ENCODE results near the gene ZG16B.

ZG16B gene

DNA sequence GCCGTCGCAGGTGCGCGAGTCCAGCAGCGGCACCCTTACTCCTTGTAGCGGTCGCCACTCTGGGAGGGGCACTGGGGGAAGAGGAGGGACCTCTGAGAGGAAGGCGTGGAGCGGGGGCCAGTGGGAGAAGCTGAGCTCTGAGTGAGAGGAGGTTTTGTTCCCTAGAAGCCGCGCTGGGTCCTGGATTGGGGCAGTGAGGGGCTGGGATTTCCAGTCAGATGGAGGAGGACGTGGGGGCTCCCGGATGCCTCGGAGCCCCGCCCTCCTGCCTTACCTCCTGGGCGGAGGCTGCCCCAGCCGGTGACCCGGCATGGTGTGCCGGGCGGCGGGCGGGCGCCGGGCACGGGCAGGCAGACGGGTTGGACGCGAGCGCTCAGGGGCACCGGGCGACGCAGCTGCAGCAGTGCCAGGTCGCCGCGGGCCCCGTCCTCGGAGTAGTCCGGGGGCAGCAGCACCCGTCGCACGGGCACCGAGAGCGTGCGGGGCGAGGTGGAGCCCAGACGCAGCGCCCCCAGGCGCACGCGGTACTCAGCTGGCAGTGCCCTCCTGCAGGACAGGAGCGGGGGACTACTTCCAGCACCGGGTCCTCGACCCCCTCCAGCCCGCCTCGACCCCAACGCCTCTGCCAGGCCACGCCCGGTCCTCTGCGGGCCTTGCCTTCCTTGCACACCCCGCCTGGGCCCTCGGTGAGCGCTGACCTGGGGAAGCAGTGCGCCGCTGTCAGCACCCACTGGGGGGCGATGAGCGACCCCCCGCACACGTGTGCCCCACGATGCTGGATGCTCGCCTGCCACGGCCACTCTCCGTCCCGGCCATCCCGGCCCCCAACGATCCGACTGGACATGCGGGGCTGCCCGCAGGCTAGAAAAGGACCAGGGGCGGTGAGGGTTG, 44.8 kb upstream of the ZG16B start:
- Histone ChIP-seq H3K36me3 (ENCODE audit: control insufficient read depth in 2 of 2, insufficient read depth in 1 of 2, low read length in 2 of 2) (no peaks in the 10 kb centered on the region), H3K4me3 (ENCODE audit: low read depth, low read length) (no peak overlapping the region), H3K27ac (ENCODE audit: extremely low read depth, low read depth, low read length) (no peak overlapping the region), H3K4me1 (ENCODE audit: control insufficient read depth, insufficient read depth, low read length) (no peaks in the 10 kb centered on the region), H3K9me3 (ENCODE audit: control insufficient read depth, insufficient read depth, low read depth, low read length) (no peaks in the 10 kb centered on the region)
- TF ChIP-seq, protein P1, sequence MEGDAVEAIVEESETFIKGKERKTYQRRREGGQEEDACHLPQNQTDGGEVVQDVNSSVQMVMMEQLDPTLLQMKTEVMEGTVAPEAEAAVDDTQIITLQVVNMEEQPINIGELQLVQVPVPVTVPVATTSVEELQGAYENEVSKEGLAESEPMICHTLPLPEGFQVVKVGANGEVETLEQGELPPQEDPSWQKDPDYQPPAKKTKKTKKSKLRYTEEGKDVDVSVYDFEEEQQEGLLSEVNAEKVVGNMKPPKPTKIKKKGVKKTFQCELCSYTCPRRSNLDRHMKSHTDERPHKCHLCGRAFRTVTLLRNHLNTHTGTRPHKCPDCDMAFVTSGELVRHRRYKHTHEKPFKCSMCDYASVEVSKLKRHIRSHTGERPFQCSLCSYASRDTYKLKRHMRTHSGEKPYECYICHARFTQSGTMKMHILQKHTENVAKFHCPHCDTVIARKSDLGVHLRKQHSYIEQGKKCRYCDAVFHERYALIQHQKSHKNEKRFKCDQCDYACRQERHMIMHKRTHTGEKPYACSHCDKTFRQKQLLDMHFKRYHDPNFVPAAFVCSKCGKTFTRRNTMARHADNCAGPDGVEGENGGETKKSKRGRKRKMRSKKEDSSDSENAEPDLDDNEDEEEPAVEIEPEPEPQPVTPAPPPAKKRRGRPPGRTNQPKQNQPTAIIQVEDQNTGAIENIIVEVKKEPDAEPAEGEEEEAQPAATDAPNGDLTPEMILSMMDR (tag by site-specific recombination; IDR thresholded peaks at IDR 0.05) = peak; percentile 38
- TF ChIP-seq ZNF837 (tag by site-specific recombination; IDR thresholded peaks at IDR 0.05) = no peak
- TF ChIP-seq, protein P2, sequence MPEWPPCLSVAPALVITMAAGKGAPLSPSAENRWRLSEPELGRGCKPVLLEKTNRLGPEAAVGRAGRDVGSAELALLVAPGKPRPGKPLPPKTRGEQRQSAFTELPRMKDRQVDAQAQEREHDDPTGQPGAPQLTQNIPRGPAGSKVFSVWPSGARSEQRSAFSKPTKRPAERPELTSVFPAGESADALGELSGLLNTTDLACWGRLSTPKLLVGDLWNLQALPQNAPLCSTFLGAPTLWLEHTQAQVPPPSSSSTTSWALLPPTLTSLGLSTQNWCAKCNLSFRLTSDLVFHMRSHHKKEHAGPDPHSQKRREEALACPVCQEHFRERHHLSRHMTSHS (tag by site-specific recombination; IDR thresholded peaks at IDR 0.05) = no peak
- ChIA-PET CTCF (interaction anchor here (0.7 to 1.1 kb wide), 2 partner anchors 87 to 274 kb away, joined by 3 to 4 read pairs; no protein-coding TSS in a partner anchor), POLR2A (interaction anchor here (0.6 kb wide), 1 partner anchor 975 kb away, joined by 4 read pairs; no protein-coding TSS in a partner anchor)

DNA sequence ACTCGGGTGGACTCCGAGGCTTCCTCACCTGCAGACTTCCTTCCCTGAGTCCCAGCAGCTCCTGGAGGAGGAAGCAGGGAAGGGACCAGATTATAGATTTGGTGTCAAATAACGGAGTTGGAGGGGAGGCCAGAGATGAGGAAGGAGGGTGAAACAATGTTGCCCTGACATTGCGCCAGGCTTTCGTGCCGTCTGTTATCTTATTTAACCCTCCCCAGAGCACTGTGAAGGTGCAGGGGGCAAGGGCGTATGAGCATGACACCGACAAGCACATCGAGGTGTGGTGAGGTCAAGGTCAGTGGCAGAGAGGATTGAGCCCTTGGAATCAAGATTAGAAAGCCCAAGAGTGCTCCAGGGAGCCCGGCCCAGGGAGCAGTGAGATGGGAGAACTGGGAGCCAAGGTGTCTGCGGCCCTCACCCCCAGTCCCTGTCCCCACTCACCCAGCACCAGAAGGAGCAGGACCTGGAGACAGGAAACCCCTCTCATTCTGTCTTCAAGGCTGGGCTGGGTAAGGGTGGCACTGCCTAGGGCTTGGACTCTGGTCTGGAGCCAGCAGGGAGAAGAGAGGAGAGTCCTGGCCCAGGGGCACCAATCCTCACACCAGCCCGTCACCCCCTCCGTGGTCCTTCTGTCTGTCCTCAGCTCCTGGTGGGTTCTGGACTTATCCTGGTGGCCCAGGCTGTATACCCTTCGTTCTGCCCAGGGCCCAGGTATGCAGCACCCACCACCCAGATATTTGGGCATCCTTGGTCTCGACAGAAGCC, 43.9 kb upstream of the ZG16B start:
- ChIA-PET CTCF (no interaction called here), POLR2A (no interaction called here)
- Histone ChIP-seq H3K4me3 (ENCODE audit: low read depth, low read length) (no peak overlapping the region), H3K4me1 (ENCODE audit: control insufficient read depth, insufficient read depth, low read length) (no peaks in the 10 kb centered on the region), H3K9me3 (ENCODE audit: control insufficient read depth, insufficient read depth, low read depth, low read length) (no peaks in the 10 kb centered on the region), H3K27ac (ENCODE audit: extremely low read depth, low read depth, low read length) (no peak overlapping the region), H3K36me3 (ENCODE audit: control insufficient read depth in 2 of 2, insufficient read depth in 1 of 2, low read length in 2 of 2) (no peaks in the 10 kb centered on the region)
- TF ChIP-seq ZNF239 (tag by site-specific recombination; IDR thresholded peaks at IDR 0.05) (no peak), ZNF274 (IDR thresholded peaks at IDR 0.05; ENCODE audit: low read length) (no peak), ZNF274 (tag by site-specific recombination; IDR thresholded peaks at IDR 0.05; ENCODE audit: borderline replicate concordance) (no peak), ZNF112 (tag by site-specific recombination; IDR thresholded peaks at IDR 0.05) (no peak), ZNF10 (tag by site-specific recombination; IDR thresholded peaks at IDR 0.05) (no peak), PRDM1 (tag by site-specific recombination; IDR thresholded peaks at IDR 0.05) (no peak), TSHZ1 (tag by site-specific recombination; IDR thresholded peaks at IDR 0.05; ENCODE audit: borderline replicate concordance) (no peak), YY1 (tag by site-specific recombination; IDR thresholded peaks at IDR 0.05) (no peak), ZNF571 (tag by site-specific recombination; IDR thresholded peaks at IDR 0.05) (no peak), GLI4 (tag by site-specific recombination; IDR thresholded peaks at IDR 0.05) (no peak), KLF1 (tag by site-specific recombination; IDR thresholded peaks at IDR 0.05) (0 out of 2 replicates have a peak, but pooled peaks have one; percentile 11), ZNF529 (tag by site-specific recombination; IDR thresholded peaks at IDR 0.05; ENCODE audit: insufficient replicate concordance) (no peak), ZNF514 (tag by site-specific recombination; IDR thresholded peaks at IDR 0.05) (no peak), ZNF266 (tag by site-specific recombination; IDR thresholded peaks at IDR 0.05; ENCODE audit: low read depth) (no peak)
- TF ChIP-seq, protein P3, sequence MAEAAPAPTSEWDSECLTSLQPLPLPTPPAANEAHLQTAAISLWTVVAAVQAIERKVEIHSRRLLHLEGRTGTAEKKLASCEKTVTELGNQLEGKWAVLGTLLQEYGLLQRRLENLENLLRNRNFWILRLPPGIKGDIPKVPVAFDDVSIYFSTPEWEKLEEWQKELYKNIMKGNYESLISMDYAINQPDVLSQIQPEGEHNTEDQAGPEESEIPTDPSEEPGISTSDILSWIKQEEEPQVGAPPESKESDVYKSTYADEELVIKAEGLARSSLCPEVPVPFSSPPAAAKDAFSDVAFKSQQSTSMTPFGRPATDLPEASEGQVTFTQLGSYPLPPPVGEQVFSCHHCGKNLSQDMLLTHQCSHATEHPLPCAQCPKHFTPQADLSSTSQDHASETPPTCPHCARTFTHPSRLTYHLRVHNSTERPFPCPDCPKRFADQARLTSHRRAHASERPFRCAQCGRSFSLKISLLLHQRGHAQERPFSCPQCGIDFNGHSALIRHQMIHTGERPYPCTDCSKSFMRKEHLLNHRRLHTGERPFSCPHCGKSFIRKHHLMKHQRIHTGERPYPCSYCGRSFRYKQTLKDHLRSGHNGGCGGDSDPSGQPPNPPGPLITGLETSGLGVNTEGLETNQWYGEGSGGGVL (tag by site-specific recombination; IDR thresholded peaks at IDR 0.05) = 0 out of 2 replicates have a peak, but pooled peaks have one; percentile 34
- TF ChIP-seq, protein P4, sequence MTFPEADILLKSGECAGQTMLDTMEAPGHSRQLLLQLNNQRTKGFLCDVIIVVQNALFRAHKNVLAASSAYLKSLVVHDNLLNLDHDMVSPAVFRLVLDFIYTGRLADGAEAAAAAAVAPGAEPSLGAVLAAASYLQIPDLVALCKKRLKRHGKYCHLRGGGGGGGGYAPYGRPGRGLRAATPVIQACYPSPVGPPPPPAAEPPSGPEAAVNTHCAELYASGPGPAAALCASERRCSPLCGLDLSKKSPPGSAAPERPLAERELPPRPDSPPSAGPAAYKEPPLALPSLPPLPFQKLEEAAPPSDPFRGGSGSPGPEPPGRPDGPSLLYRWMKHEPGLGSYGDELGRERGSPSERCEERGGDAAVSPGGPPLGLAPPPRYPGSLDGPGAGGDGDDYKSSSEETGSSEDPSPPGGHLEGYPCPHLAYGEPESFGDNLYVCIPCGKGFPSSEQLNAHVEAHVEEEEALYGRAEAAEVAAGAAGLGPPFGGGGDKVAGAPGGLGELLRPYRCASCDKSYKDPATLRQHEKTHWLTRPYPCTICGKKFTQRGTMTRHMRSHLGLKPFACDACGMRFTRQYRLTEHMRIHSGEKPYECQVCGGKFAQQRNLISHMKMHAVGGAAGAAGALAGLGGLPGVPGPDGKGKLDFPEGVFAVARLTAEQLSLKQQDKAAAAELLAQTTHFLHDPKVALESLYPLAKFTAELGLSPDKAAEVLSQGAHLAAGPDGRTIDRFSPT (tag by site-specific recombination; IDR thresholded peaks at IDR 0.05) = peak; percentile 62; the same call in 1 of the 2 replicates
